NCI-H2081 treated with DMSO at 0.1 percent for 48 hours (cell line): ENCODE results near the gene ACE.

Experiments used
- DNase-seq: peaks from one replicate; lab custom pipeline; 2025; lab: John Stamatoyannopoulos, UW

Gene ACE

GRCh38 chr17:63476854-63477479 lies at the start of gene ACE:
TSS of gene ACE (plus strand) at chr17:63477061. CDS start at chr17:63477095, 34 bp downstream.
- no peak for DNase-seq

- no peak for DNase-seq
Observed at GRCh38 chr17:63429766-63430165, 47.1 kb upstream of the ACE start.

- no peak for DNase-seq
Observed at GRCh38 chr17:63430223-63430622, 46.6 kb upstream of the ACE start.

- DNase-seq = no peak
Observed at GRCh38 chr17:63431618-63431938, 45.3 kb upstream of the ACE start.

GRCh38 chr17:63431939-63432804 lies 44.7 kb upstream of the ACE start:
- no peak for DNase-seq

GRCh38 chr17:63433746-63434591 lies 42.9 kb upstream of the ACE start:
- no peak for DNase-seq

- no peak for DNase-seq
Observed at GRCh38 chr17:63434951-63435571, 41.8 kb upstream of the ACE start.

- no peak for DNase-seq
Observed at GRCh38 chr17:63435681-63436522, 41.0 kb upstream of the ACE start.

- DNase-seq = no peak
Observed at GRCh38 chr17:63436523-63437110, 40.2 kb upstream of the ACE start.

- no peak for DNase-seq
Observed at GRCh38 chr17:63437287-63438091, 39.4 kb upstream of the ACE start.

- no peak for DNase-seq
Observed at GRCh38 chr17:63438092-63439051, 38.5 kb upstream of the ACE start.

- no peak for DNase-seq
Observed at GRCh38 chr17:63439687-63440086, 37.2 kb upstream of the ACE start.

GRCh38 chr17:63440127-63440769 lies 36.6 kb upstream of the ACE start:
- no peak for DNase-seq

GRCh38 chr17:63440770-63441335 lies 36.0 kb upstream of the ACE start:
- no peak for DNase-seq

GRCh38 chr17:63441654-63442053 lies 35.2 kb upstream of the ACE start:
- no peak for DNase-seq

- no peak for DNase-seq
Observed at GRCh38 chr17:63442074-63442473, 34.8 kb upstream of the ACE start.

- no peak for DNase-seq
Observed at GRCh38 chr17:63442549-63443035, 34.3 kb upstream of the ACE start.

GRCh38 chr17:63443053-63443452 lies 33.8 kb upstream of the ACE start:
- DNase-seq = no peak
